ENCODE data around the gene CBLB.

DNA sequence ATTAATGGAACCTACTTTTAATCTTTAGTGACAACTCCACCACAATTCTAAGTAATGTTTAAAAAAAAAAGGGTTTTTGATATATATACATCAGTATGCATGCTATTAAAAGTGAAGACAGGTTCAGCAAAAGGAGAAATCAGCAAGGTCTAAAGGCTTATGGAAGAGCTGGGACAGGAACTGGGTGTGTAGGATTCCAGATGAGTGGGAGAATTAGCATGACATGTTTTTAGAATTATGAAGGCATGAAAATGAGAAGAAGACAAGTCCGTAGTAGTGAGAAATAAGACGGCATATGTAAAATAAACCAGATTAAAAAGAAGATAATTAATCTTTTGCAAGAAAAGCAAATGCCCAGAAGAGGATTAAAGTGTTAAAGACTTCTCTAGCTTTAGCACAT is 52.0 kb downstream of the CBLB start:
- TF ChIP-seq, protein P1, sequence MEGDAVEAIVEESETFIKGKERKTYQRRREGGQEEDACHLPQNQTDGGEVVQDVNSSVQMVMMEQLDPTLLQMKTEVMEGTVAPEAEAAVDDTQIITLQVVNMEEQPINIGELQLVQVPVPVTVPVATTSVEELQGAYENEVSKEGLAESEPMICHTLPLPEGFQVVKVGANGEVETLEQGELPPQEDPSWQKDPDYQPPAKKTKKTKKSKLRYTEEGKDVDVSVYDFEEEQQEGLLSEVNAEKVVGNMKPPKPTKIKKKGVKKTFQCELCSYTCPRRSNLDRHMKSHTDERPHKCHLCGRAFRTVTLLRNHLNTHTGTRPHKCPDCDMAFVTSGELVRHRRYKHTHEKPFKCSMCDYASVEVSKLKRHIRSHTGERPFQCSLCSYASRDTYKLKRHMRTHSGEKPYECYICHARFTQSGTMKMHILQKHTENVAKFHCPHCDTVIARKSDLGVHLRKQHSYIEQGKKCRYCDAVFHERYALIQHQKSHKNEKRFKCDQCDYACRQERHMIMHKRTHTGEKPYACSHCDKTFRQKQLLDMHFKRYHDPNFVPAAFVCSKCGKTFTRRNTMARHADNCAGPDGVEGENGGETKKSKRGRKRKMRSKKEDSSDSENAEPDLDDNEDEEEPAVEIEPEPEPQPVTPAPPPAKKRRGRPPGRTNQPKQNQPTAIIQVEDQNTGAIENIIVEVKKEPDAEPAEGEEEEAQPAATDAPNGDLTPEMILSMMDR (IDR thresholded peaks at IDR 0.05): no peak
- no peak for TF ChIP-seq SMC3 (IDR thresholded peaks at IDR 0.05)
- no peak for TF ChIP-seq CEBPB (IDR thresholded peaks at IDR 0.05)
- TF ChIP-seq RCOR1 (IDR thresholded peaks at IDR 0.05; ENCODE audit: low read depth, low read length): no peak
- no peak for TF ChIP-seq ESRRA (IDR thresholded peaks at IDR 0.05; ENCODE audit: borderline replicate concordance, low read length)
- TF ChIP-seq RAD21 (conservative IDR thresholded peaks at IDR 0.05 in 1 of 2, IDR thresholded peaks at IDR 0.05 in 1 of 2): no peak

Measured in A549 (cell line).